ENCODE measurements around the gene TTLL13.

GRCh38 chr15:90257776-90258175, 8.4 kb downstream of the TTLL13 start:
- TF ChIP-seq, protein P1, sequence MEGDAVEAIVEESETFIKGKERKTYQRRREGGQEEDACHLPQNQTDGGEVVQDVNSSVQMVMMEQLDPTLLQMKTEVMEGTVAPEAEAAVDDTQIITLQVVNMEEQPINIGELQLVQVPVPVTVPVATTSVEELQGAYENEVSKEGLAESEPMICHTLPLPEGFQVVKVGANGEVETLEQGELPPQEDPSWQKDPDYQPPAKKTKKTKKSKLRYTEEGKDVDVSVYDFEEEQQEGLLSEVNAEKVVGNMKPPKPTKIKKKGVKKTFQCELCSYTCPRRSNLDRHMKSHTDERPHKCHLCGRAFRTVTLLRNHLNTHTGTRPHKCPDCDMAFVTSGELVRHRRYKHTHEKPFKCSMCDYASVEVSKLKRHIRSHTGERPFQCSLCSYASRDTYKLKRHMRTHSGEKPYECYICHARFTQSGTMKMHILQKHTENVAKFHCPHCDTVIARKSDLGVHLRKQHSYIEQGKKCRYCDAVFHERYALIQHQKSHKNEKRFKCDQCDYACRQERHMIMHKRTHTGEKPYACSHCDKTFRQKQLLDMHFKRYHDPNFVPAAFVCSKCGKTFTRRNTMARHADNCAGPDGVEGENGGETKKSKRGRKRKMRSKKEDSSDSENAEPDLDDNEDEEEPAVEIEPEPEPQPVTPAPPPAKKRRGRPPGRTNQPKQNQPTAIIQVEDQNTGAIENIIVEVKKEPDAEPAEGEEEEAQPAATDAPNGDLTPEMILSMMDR (IDR thresholded peaks at IDR 0.05) = no peak
- TF ChIP-seq EZH2 (IDR thresholded peaks at IDR 0.05) = no peak
